DMS79 (cell line): Measurements from ENCODE around the gene FAM237B.
"Not testable (repeated sequence)": the region's sequence is repeated elsewhere in the genome, so short reads cannot be mapped to it uniquely, and the experiment has no call there.

Experiments used
- DNase-seq: peaks from one replicate; lab custom pipeline; 2025; lab: John Stamatoyannopoulos, UW

FAM237B gene

DNA sequence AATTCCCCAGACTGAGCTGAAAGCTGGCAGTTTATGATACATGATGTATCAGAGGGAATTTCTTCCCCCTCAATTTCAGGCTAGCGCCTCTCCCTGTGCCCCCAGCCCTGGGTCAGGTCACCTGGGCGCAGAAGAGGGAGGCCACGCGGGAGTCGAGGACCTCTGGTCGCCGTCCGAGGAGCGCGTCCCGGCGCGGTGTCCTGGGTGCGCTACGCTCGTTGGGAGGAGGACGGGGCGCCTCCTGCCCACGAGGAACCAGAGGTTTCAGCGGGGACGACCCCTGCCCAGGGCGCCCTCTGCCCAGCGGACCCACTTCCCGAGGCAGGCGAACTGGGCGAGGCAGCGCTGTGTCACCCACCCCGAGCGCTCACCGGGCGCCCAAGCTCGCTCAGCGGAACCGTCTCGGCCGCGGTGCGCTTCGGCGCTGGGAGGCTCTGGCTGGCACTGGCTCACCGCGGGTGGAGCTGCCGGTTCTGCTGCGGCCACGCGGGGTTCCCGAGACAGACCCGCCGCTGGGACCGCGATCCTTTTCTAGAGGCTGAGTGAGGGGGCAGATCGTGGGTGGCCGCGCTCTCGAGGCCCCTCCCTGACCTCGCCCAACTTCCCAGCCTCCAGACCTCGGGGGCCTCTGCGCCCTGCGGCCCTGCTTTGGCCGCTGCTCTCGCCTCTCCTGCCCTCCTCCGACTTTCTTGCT, at the start of gene FAM237B:
TSS of gene FAM237B (minus strand) at position 504 of the 694 bp plus-strand sequence. CDS start 1,556 bp downstream, outside the sequence.
- DNase-seq = no peak

DNA sequence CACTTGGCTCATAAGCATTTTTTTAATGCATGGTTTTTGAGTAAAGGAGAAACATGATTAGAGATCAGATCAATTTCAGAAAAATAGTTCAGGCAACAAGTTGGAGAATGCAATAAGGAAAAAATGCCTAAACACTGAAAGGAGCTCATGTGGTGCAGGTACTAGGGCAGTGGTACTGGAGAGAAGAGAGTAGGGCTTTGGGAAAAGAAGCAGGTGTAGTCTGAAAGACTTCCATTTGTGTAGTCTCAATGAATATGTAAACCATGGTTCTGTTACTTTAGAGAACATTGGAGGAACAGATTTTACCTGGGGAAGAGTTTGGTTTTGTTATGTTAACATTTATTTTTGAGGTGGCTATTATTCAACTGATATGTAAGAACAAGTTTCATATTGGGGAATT, 30.9 kb upstream of the FAM237B start:
- no peak for DNase-seq

DNA sequence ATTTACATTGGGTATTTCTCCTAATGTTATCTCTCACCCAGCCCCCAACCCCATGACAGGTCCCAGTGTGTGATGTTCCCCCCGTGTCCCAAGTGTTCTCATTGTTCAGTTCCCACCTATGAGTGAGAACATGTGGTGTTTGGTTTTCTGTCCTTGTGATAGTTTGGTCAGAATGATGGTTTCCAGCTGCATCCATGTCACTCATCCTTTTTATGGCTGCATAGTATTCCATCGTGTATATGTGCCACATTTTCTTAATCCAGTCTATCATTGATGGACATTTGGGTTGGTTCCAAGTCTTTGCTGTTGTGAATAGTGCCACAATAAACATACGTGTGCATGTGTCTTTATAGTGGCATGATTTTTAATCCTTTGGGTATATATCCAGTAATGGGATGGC, 28.9 kb upstream of the FAM237B start:
- not testable (repeated sequence) for DNase-seq

DNA sequence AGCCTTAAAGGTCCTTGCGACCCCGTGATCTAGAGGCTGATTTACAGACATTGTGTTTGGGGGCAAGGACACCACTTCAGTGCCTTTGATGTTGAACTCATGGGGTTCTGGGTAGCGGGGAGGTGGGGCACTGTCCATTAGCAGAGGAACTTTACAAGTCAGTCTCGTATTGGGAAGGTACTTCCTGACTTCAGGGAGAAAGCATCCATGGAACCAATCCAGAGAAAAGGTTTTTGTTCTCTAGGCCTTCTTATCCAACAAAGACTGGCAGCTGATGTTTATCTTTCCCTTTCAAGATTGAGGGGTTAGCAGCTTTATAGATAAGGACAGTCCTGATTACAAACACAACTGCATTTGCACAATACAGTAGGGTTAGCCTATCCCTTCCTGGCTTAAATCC, 28.2 kb upstream of the FAM237B start:
- DNase-seq = no peak

GRCh38 chr7:90347759-90348158, 26.7 kb upstream of the FAM237B start:
- DNase-seq = no peak

GRCh38 chr7:90346336-90347125, 25.4 kb upstream of the FAM237B start, which contains the start of gene GTPBP10:
Gene GTPBP10, plus strand, starts transcription at chr7:90346716. Its CDS starts 26 bp downstream, at chr7:90346742.
- peak; percentile 85 for DNase-seq

- DNase-seq = no peak
These were observed 24.7 kb upstream of the FAM237B start for GRCh38 chr7:90345595-90346335.

GRCh38 chr7:90345016-90345415, 23.9 kb upstream of the FAM237B start:
- DNase-seq = no peak

GRCh38 chr7:90337106-90337505, 16.0 kb upstream of the FAM237B start:
- no peak for DNase-seq

DNA sequence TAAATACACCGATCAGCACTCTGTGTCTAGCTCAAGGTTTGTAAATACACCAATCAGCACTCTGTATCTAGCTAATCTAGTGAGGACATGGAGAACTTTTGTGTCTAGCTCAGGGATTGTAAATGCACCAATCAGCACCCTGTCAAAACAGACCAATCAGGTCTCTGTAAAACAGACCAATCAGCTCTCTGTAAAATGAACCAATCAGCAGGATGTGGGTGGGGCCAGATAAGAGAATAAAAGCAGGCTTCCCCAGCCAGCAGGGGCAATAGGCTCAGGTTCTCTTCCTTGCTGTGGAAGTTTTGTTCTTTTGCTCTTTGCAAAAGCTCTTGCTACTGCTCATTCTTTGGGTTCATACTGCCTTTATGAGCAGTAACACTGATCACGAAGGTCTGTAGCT, 13.8 kb upstream of the FAM237B start:
- not testable (repeated sequence) for DNase-seq

DNA sequence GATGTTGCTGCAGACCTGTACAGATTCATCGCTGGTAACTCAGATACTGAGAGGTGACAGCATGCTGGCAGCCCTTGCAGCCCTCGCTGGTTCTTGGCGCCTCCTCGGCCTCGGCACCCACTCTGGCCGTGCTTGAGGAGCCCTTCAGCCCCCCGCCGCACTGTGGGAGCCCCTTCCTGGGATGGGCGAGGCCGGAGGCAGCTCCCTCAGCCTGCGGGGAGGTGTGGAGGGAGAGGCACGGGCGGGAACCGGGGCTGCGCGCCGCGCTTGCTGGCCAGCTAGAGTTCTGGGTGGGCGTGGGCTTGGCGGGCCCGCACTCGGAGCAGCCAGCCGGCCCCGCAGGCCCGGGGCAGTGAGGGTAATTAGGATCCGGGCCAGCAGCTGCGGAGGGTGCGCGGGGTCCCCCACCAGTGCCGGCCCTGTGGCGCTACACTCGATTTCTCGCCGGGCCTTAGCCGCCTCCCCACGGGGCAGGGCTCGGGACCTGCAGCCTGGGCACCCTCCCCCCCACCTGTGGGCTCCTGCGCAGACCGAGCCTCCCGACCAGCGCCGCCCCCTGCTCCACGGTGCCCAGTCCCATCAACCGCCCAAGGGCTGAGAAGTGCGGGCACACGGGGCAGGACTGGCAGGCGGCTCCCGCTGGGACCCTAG, 13.2 kb upstream of the FAM237B start:
- DNase-seq = no peak

- no peak for DNase-seq
These were observed 5.4 kb upstream of the FAM237B start for GRCh38 chr7:90326500-90326899.

DNA sequence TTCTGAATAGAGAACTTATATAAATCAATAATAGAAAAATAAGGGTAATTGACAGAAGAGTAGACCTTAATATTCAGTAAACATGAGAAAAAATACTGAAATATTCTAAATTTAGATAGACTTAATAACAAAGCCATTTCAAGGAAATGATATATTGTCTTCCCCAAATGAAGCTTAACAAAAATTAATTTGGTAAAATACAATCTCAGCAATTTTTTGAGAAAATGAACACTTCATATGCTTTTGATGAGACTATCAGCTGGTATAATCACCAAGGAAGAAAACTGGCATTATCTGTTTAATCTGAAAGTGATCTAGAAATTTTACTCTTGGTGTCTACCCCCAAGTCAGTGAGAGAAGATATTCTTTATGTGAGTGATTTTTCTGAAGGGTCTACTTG, 1.7 kb upstream of the FAM237B start:
- DNase-seq = no peak

DNA sequence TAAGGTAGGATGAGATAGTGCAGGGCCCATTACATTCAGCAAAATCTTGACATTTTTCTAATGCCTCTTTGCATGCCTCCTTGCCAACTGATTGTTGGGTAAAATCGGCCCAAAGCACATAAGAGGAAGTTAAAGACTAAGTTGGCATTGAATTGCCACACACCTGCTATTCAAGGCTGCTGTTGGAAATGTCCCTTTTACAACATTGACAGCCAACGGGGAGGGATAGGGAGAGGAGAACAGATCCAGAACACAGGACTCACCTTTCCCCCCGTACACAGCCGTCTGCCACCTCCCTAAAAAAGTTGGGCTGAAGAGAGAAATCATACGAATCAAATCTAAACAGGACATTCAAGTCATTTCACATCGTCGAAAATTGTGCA, 695 bp downstream of the FAM237B start:
- no peak for DNase-seq

DNA sequence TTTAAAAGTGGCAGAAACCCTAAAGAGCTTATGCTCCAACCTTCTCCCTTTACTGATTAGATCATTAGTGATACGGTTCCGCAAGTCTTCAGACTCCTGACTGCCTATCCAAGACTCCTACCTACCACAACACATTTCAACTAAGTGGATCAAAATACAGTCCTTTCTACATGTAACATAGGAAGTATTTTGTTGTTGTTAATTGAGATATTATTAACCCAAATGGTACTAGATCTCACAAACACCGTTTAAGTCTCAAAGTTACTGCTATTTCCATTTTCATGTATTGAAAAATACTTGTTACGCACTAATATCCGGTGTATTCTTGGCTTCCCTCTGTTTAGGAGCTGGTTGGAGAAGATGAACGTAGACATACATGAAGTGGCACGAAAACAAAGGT, 1.1 kb downstream of the FAM237B start:
- DNase-seq = no peak

GRCh38 chr7:90313907-90314306, 7.2 kb downstream of the FAM237B start:
- DNase-seq = no peak

DNA sequence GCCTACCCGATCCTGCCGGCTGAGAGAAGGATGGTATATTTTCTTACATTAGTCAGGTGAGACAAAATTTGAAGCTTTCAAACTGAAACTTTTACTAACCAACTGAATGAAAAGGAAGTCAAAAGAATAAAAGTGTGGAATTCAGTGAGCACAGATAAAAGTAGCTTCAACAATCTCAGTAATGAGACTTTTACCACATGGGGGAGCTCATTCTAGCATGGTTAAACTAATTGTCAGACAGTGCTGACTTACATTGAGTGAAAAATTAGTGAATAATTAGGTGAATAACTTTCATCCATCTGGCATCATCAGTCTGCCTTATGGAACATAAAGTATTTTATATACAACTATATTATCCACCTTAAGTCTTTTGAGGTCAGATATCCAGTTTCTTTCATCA, 8.4 kb downstream of the FAM237B start:
- no peak for DNase-seq

GRCh38 chr7:90311175-90311574, 9.9 kb downstream of the FAM237B start:
- no peak for DNase-seq

GRCh38 chr7:90309872-90310271, 11.2 kb downstream of the FAM237B start:
- DNase-seq = no peak

DNA sequence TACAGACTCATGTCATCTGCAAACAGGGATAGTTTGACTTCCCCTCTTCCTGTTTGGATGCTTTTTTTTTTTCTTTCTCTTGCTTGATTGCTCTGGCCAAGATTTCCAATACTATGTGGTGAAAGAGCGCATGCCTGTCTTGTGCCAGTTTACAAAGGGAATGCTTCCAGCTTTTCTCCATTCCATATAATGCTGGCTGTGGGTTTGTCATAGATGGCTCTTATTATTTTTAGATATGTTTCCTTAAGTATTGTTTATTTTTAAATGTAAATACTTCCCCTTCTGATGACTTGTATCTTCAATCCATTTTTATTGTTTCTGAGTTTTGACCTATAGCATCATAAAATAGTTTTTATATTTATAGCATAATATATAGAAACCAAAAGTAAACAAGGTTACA, 17.9 kb downstream of the FAM237B start:
- DNase-seq = no peak

- no peak for DNase-seq
These were observed 22.7 kb downstream of the FAM237B start for GRCh38 chr7:90298145-90299038.
